HL-60/S4 (cell line): ENCODE data around the gene KRI1.
"Not testable (repeated sequence)": the region's sequence is repeated elsewhere in the genome, so short reads cannot be mapped to it uniquely, and the experiment has no call there.

Experiments
- in situ Hi-C: fragments of 300-500 bp; cut with MboI; formaldehyde crosslinking; loops from 2 replicates; pipeline ENCODE4 v1.14.3; 2022; ENCODE audit warnings: low sequenced_read_pairs

The KRI1 gene

DNA sequence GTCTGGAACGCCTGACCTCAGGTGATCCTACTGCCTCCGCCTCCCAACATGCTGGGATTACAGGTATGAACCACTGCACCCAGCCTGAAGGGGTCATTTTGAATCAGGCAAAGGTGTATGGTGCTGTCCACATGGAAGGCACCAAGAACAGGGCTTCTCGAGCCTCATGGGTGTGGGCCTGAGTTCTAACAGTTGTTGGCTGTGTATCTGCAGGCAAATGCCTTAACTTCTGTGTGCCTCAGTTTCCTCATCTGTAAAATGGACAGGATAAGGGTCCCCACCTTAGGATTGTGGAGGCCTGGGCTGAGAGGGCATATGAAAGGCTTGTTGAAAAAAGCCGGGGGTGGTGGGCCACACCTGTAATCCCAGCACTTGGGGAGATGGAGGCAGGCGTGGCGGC, 12.1 kb upstream of the KRI1 start:
- in situ Hi-C loops, result no loop called here

DNA sequence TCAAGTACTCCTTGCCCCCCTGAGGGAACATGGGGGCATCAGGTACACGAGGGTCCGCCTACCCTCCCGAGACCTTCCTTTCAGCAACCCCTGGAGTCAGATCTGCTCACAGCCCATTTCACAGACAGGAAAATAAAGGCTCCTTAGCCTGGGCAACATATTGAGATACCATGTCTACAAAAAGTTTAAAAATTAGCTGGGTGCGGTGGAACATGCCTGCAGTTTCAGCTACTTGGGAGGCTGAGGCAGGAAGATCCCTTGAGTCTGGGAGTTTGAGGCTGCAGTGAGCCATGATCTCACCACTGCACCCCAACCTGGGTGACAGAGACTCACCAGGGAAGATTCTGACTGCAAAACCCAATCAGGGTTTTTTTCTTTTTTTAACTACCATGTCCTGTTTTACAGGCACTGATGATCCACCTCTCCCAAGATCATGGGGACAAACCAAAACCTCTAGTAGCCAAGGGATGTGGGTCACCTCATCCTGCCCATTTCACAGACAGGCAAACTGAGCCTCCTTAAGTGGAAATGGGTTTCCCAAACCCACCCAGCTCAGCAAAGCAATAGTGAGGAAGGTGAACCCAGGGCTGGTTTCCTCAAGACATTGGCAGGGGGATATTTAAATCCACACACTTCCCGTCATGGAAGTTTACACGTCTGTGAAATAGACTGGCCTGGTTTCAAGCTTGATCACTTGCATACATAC, 9.4 kb upstream of the KRI1 start:
- in situ Hi-C loops, result no loop called here

DNA sequence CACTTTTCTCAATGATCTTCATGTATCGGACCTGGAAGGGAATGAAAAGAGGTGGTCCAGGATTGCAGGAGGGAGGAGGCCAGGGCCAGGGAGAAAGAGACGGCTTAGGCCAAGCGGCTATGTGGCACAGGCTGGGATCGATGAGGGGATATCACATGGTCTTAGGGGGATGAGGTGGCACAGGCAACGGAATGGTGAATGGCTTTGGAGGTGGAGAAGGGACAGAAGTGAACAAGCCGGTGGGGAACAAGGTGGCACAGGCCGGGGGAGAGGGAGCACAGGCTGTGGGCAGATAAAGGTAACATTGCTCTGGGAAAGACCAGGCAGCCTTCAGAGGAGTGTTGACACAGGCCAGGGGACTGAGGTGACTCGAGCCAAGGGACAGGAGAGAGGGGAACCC, 8.7 kb upstream of the KRI1 start:
- in situ Hi-C loops, result no loop called here

DNA sequence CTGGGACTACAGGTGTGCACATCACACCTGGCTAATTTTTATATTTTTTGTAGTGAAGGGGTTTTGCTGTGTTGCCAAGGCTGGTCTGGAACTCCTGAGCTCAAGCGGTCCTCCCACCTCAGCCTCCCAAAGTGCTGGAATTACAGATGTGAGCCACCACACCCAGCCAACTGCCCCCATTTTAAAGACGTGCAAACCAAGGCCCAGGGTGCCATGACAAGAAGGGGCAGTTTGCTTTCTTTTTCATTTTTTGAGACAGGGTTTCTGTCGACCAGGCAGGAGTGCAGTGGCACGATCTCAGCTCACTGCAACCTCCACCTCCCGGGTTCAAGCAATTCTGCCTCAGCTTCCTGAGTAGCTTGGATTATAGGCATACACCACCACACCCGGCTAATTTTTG, 8.0 kb upstream of the KRI1 start:
- in situ Hi-C loops, result not testable (repeated sequence)

DNA sequence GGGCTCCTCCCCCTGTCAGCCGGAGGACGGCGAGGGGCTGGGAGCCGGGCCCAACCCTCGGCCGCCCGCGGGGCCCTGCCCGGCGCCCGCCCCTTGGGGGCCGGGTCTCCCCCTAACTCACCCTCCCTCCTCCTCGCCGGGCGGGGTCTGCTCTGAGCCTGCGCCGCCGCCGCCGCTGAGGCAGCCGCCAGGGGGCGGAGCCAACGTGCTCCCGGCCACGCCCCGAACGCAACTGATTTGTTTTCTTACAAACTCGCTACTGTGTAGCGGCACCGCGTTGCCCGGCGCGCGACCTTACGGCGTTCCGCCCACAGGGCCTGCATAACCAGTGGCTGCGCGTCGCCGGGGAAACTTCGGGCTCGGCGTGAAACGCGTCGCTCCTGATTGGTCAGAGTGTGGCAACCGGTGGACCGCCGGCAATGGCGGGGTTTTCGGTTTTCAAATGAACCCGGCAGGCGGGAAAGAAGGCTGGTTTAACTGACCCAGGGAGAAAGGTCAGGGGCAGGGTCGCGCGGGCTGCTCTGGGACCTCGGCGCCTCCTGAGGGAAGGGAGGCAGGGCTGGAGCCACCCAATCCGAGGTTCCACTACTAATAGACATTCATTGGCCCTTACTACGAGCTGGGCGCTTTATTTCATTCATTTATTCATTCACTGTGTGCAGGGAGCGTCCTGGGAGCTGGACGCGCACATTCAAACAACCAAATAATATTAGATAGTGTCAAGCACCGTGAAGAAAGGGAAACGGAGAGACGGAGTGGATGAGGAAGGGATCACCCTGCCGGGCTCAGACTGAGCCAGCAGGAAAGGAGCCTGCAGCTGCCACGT, 3.2 kb upstream of the KRI1 start, which contains the start of gene CDKN2D:
TSS of gene CDKN2D (minus strand) at position 154 of the 826 bp plus-strand sequence. CDS start 326 bp downstream, outside the sequence.
- in situ Hi-C loops, result no loop called here

DNA sequence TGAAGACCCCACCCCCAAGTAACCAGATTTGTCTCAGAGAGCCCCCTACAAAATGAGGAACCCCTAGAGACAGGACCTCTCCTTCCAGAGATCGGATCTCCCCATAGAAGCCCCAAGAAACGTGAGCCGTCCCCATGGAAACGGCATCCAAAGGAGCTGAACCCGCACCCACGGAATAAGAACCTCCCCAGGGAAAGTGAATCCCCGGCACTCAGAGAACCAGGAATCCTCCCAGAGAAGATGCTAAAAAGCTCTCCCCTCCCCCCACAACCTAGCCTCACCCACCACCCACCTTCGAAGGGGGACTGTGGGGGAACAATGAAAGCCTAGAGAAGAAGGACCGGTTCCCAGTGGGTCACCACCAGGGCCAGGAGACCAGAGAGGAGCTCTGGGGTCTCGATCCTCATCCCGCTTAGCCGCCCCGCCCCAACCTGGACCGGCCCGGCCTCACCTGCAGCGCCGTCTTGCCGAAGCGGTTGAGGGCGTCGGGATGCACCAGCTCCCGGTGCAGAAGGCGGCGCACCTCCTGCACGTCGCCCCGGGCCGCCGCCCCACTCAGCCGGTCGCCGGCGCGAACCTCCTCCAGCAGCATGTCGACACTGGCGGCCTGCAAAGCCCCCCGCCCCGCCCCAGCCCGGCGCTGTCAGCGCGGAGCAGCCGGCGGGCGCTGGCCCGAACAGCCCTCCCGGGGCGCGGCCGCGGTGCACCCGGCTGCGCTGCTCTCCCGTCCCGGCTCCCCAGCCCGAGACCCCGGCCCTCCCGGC, 2.4 kb upstream of the KRI1 start:
- in situ Hi-C loops, result no loop called here

DNA sequence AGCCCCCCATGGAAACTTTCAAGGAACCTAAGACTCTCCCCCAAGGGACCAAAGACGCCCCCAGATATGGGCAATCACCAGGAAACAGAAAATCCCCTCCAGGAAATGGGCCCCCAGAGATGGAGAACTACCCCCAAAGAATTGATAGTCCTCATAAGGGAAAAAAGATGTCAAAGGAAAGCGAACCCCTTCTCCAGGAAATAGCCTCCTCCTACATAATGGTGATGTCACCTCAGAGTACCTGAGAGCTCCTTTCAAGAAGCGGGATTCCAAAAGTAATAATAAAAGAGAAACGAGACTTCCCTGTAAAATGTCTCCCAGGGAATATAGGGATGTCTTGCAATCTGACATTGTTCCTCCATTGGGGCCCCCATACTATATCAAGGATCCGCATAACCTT, 1.8 kb upstream of the KRI1 start:
- in situ Hi-C loops, result no loop called here

DNA sequence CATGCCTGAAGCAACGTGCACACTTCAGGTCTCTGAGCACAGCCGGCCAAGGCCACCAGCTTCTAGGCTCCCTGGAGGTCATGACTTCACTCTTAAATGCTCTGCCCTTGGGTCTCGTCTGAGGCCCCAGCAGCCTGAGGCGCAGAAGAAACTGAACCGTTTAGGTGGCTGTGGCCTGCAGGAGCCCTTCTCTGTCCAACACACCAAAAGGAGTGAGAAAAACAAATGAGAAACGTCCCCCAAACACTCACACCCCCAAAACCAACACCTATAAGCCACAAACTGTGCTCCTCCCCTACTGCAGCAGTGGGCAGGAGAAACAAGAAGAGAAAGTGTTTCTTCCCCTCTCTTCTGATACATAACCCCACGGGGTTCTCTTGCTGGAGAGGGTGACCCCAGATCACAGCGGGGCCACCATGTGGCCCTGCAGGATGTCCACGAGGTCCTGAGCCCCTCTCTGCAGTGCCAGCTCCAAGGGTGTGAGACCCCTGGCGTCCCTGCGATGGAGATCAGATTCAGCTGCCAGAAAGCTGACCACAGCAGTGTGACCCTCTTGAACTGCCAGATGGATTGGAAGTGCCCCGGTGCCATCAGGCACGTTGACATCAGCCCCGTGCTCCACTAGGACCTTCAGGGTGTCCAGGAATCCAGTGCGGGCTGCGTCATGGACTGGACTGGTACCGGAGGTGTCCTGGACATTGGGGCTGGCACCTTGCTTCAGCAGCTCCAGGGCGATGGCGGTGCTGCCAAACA, 1.0 kb upstream of the KRI1 start:
- in situ Hi-C loops, result no loop called here

DNA sequence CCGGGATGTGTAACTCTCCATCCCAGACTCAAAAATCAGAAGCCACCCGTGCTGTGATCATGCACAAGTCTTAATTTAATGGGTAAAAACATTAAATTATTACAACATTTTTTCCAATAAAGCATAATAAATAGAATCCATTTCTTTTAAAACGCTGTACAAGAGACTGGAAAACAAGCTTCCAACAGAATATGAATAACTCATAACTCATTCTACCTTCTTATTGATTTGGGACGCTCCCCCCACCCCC, 523 bp upstream of the KRI1 start:
- in situ Hi-C loops, result no loop called here

DNA sequence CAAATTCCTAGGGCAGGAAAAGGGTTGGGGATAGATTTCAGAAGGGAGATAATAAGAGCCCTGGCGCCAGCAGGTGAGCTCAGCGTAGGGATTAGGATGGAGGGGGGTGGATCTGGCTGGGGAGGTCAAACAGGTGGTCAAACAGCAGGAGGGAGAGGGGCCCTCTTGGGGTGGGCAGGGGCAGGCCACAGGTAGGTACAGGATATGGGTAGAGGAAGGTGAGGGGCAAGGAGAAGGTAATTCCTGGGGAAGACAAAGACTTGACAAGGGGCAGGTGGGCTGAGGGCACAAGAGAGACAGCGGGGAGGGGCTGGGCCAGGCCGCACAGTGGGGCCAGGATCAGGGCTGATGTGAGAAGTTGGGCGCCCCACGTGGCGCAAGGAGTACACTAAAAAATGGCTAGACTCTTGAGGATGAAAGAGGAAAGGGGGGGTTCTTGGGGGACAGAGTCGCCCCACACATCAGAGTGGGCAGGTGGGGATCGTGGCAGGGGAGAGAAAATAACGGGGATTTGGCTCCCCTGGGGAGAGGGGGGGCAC, 713 bp downstream of the KRI1 start:
- in situ Hi-C loops, result no loop called here

DNA sequence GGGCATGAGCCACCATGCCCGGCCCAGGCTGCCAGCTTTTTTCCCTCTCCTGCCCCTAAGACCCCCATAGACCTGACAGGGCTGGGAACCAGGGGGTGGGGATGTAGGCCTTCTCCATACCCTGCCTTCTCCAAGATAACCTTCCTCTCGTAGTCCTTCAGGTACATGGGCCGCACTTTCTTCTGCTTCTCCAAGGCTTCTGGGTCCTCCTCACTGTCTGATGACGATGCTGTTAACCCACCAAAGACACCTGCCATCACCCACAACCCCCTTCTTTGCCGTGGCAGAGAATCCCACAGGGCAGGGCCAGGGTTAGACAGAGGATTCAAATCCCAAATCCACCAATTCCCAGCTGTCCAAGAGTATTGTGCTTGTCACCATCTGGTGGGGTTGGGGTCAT, 3.2 kb downstream of the KRI1 start:
- in situ Hi-C loops, result no loop called here

DNA sequence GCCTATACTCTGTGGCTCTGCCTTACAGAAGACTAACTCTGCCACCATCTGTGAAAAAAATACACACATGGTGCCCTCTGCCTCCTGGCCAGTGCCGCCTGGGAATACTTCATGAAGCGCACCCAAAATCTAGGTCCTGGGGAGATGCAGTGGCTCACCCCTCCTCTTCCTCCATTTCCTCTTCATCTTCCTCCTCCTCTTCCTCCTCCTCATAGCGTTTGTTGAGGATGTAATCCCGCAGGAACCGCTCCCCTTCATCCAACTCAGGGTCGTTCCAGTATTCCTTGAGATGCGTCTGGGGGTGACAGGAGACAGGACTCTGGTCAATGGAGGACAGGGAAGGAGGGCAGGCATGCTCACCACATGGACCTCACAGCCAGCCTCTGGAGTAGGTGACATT, 5.7 kb downstream of the KRI1 start:
- in situ Hi-C loops, result no loop called here

DNA sequence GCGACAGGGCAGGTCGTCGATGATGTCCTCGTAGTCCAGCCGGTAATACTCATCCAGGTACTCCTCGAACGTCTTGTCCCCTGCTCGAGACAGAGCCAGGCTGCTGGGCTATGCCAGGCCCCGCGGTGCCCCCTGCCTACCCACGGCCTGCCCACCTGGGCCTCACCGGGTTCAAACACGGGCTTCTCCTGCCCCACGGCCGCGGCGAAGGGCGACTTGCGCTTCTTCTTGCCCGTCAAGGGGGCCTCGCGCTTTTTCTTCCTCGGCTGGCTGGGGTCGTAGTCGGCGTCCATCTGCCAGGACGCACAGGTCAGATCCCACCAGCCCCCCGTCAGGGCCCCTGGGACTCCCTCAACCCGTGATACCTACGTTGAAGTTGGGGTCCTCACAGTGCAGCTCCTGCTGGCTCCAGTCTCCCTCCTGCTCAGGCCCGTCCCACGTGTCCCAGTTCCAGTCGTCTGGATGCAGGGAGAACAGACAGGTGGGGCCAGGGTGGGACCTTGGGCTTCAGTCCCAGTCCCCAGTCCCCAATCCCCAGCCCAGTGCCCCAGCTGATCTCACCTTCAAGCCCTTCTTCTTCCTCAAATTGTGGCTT, 8.1 kb downstream of the KRI1 start:
- in situ Hi-C loops, result no loop called here

DNA sequence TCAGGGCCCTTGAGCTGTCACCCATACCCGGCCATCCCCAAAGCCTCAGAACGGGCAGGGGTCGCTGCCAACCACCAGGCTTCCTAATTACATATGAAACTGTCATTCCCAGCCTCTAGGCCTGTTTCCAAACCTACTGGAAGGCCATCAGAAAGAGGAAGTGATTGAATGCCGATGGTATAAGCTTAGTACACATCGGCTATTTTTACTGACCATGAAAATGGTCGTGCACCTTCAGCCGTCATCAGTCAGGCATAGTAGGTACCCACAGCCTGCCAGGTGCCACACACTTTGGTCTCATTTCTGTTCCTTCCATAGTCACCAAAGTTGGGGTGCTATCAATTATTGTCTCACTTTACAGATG, 10.2 kb downstream of the KRI1 start:
- in situ Hi-C loops, result no loop called here

DNA sequence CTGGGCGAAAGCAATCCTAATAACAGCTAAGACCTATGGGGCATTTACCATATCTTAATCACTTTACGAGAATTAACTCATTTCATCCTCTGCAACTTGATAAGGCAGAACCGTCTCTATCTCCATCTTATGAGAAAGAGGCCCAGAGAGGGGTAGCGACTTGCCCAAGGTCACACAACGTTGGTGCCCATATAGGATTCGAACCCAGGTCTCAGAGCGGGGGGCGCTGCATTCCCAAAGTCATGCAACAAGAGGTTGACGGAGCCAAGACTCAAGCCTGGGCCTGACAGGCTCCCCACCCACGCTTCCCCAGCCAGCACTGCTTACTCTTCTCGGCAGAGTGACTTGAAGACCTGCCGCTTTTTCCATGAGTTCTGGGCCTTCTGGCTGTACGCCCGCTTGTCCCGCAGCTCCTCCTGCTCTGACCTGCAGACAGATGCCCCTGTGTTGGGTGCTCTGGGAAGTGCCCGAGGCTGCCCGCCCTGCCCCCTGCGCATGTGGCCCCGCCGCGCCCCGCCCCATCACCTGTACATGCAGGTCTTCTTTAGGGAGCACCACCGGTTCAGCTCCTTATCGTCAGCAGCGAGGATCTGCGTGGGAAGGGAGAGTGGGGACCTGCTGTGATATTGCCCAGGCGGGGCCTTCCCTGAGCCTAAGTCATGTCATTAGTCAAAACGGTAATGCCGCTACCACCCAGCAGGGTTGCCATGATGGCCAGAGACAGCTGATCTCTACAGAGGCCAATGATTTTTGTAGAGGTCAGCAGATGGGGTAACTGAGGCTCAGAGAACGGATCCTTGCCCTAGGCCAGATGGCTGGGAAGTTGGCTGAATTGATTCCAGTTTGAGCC, 10.8 kb downstream of the KRI1 start:
- in situ Hi-C loops, result no loop called here

DNA sequence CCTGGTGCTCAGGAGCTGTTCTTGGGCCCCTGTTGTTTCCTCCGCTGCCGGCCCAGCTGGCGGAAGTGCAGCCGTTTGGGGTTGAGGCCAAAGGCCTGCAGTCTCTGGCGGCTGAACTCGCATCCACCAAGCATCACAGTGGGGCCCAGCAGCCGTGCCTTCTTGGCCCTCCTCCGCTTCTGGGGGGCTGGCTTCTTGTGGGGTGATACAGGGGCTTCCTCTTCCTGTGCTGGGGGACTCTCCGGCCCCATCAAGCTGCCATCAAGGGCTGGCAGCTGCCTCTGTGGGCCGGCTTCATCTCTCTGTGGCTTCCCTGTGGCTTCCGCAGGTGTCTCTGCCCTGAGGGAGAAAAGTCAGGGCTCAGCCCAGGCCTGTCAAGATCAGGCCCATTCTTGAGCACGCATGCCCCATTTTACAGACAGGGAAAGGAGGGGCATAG, 11.8 kb downstream of the KRI1 start:
- in situ Hi-C loops, result no loop called here

DNA sequence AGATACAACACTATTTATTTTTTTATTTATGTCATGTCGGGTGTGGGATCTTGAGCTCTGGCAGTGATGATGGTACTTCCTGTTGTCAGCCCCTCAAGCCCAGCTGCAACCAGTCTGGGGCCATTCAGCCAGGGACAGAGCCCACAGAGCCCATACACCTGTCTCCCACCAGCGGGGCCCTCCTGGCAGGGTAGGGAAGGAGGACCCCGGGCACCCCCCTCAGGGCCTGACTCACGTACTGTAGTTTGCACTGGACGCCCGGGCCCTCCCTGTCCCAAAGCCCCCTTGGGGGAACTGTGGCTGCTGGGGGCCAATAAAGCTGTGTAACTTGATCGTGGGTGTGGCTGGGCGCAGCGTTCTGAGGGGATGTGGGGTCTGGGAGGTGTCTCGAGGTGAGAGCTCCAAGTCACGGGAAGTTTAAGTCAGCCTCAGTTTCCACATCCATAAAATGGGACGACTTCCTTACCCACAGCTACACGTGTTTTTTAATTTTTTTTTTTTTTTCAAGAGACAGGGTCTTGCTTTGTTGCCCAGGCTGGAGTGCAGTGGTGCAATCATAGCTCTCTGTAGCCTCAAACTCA, 12.6 kb downstream of the KRI1 start:
- in situ Hi-C loops, result no loop called here

DNA sequence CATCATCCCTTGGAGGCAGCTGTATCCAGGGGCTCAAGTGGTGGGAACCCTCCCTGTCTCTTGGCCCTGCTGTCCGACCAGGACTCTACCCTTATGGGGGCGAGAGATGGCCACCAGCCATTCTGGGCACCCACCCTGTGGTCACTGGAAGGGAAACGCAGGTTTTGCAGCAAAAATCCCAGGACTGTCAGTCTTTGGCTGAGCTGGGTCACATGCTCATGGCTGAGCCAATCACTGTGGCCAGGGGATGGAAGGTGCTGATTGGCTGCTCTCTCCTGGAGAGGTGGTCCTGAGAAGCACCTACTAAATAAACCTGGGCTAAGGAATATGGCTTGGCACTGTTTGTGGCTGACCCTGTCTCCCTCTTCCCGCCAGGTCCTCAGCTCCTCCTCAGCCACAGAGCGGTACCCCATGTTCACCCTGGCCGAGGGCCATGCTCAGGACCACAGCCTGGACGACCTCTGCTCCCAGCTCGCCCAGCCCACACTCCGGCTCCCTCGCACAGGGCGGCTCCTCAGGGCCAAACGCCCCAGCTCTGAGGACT, 13.2 kb downstream of the KRI1 start:
- in situ Hi-C loops, result no loop called here

DNA sequence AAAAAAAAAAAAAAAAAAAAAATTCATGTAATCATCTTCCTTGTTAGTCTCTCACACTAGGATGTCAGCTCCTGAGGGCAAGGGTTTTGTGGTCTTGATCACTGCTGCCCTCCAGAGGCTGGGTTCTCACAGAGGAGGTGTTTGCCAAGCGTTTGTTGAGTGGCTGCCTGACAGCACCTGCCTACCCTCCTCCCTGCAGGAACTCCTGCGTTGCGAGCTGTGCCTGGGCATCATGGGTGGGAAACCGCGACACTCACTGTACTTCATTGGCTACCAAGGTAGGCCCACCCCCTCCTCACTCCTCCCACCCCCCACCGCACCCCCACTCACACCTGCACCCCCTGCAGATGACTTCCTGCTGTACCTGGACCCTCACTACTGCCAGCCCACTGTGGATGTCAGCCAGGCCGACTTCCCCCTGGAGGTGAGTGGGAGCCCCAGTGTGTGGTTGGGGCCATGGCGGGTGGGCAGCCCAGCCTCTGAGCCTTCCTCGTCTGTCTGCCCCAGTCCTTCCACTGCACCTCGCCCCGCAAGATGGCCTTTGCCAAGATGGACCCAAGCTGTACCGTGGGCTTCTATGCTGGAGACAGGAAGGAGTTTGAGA, 14.0 kb downstream of the KRI1 start:
- in situ Hi-C loops, result no loop called here
